PC-9 (cell line): ENCODE results near the gene LMO7. TPM values are rescaled to one million over a fixed set of nuclear protein-coding genes. Genes with fewer than 3 reads are reported as not detected.

Experiments
- BruUV-seq: library from RNA; stranded (reverse); fragments of 400-500 nt; replicated peaks from 2 replicates; lab custom pipeline; 2021; lab: Mats Ljungman, UMichigan
- CTCF ChIA-PET: fragments of 300-600 bp; sonication (Branson Sonifier 250); formaldehyde crosslinking; loops from one replicate; lab custom pipeline; 2022; ENCODE audit warnings: antibody characterized with exemption; lab: Charles Lee
- POLR2A ChIA-PET: fragments of 300-600 bp; sonication (Branson Sonifier 250); formaldehyde crosslinking; loops from one replicate; lab custom pipeline; 2022; ENCODE audit warnings: antibody characterized with exemption; ENCODE audit not compliant: unreplicated experiment; lab: Charles Lee
- DNase-seq, 2 experiments: peaks; one replicate each; pipeline versions ENCODE4 v3.0.0 to v3.0.0-alpha.2; 2015 to 2022; ENCODE audit warnings: mixed read lengths in 1 of 2
- H2AFZ ChIP-seq: fragments of 200-600 bp; sonication (generic); 2 replicates; pipeline ENCODE4 v1.8.1; 2017; ENCODE audit warnings: antibody characterized with exemption
- H3F3A ChIP-seq: fragments of 200-600 bp; sonication (generic); 2 replicates; pipeline ENCODE4 v1.8.1; 2017; ENCODE audit warnings: antibody characterized with exemption, mild to moderate bottlenecking, low read depth; ENCODE audit not compliant: insufficient read depth
- H3K27ac ChIP-seq: fragments of 200-600 bp; sonication (generic); 2 replicates; pipeline ENCODE4 v1.6.1; 2016; ENCODE audit warnings: mixed run types
- H3K27me3 ChIP-seq: fragments of 200-600 bp; sonication (generic); 2 replicates; pipeline ENCODE4 v1.6.1; 2016; ENCODE audit warnings: low read depth, mixed run types; ENCODE audit not compliant: insufficient read depth
- H3K36me3 ChIP-seq: fragments of 200-600 bp; sonication (generic); 2 replicates; pipeline ENCODE4 v1.6.1; 2016; ENCODE audit warnings: low read depth, mixed run types
- H3K4me1 ChIP-seq: fragments of 200-600 bp; sonication (generic); replicated peaks from 2 replicates; pipeline ENCODE4 v1.6.1; 2016; ENCODE audit warnings: mixed run types; ENCODE audit not compliant: insufficient read depth
- H3K4me2 ChIP-seq: fragments of 200-600 bp; sonication (generic); 2 replicates; pipeline ENCODE4 v1.6.1; 2017; ENCODE audit warnings: mixed run types
- H3K4me3 ChIP-seq: fragments of 200-600 bp; sonication (generic); 2 replicates; pipeline ENCODE4 v1.6.1; 2016; ENCODE audit warnings: mixed run types
- H3K79me2 ChIP-seq: fragments of 200-600 bp; sonication (generic); 2 replicates; pipeline ENCODE4 v1.6.1; 2017; ENCODE audit warnings: low read depth, mixed run types
- H3K9me2 ChIP-seq: fragments of 200-600 bp; sonication (generic); 2 replicates; pipeline ENCODE4 v1.8.1; 2017; ENCODE audit warnings: mild to moderate bottlenecking; ENCODE audit not compliant: insufficient read depth
- H3K9me3 ChIP-seq: fragments of 200-600 bp; sonication (generic); 2 replicates; pipeline ENCODE4 v1.8.1; 2016; ENCODE audit warnings: low read depth; ENCODE audit not compliant: insufficient read depth
- H4K20me1 ChIP-seq: fragments of 200-600 bp; sonication (generic); 2 replicates; pipeline ENCODE4 v1.8.1; 2017; ENCODE audit not compliant: insufficient read depth
- CTCF ChIP-seq: fragments of 200-600 bp; sonication (generic); conservative IDR thresholded peaks from 2 replicates; pipeline ENCODE4 v1.6.1; 2017; ENCODE audit warnings: mixed run types, antibody characterized with exemption, mild to moderate bottlenecking, moderate library complexity
- EZH2 ChIP-seq: fragments of 200-600 bp; sonication (generic); IDR thresholded peaks from 2 replicates; pipeline ENCODE4 v1.8.0; 2017; ENCODE audit warnings: antibody characterized with exemption, low read depth
- intact Hi-C: fragments of 100-400 bp; cut with micrococcal nuclease; formaldehyde crosslinking; loops from one replicate; pipeline ENCODE4 v1.10.0; 2022; ENCODE audit not compliant: unreplicated experiment
- total RNA-seq: library from RNA; stranded (reverse); gene quantifications from 2 replicates; pipeline ENCODE4 v1.2.3, GENCODE V29; 2021

LMO7 gene
- total RNA-seq, 1 experiment from 2014 or later, result 93.0 TPM

DNA sequence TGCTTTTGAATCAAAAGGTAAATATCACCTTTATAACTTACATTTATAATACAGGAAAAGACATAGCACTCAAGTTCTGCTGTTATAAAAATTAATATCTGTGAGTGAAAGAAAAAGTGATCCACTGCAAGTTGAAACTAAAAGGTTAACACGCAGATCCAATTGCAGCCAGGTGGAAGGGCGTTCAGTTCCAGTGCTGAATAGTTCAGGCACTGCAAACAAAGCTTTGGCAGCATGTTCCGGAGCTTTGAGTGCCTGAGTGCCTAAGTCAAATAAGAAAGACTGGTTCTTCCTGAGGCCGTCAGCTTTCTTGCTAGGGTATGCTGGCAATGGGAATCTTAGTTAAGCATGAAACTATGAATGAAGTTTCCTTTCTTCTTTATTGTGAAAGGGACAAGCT, 200.3 kb downstream of the LMO7 start:
- Histone ChIP-seq H3K4me3 (no peak overlapping the region), H3K79me2 (no peaks in the 10 kb centered on the region), H3K27me3 (no peaks in the 10 kb centered on the region), H3K9me2 (no peaks in the 10 kb centered on the region; the same call in 1 of the 2 replicates), H3F3A (no peaks in the 10 kb centered on the region), H2AFZ (no peak overlapping the region), H3K36me3 (0 out of 2 replicates have a peak, but pooled peaks cover 3% of the 10 kb centered on the region), H3K4me1 (no peaks in the 10 kb centered on the region), H4K20me1 (no peaks in the 10 kb centered on the region), H3K9me3 (no peaks in the 10 kb centered on the region), H3K4me2 (no peak overlapping the region), H3K27ac (no peak overlapping the region)
- TF ChIP-seq EZH2 (no peak), CTCF (no peak)
- no TSS peak for BruUV-seq
- CTCF ChIA-PET, result interaction anchor here (0.6 to 0.8 kb wide), 2 partner anchors 14 to 961 kb away, joined by 3 to 6 read pairs; no protein-coding TSS in a partner anchor
- POLR2A ChIA-PET, result interaction anchor here (0.6 kb wide), 1 partner anchor 35 kb away, joined by 7 read pairs; no protein-coding TSS in a partner anchor
- DNase-seq, result no peak
- intact Hi-C loops, result no loop called here

- H3K4me2 ChIP-seq, result no peak overlapping the region
These were observed 202.4 kb downstream of the LMO7 start for GRCh38 chr13:75838366-75839005.

GRCh38 chr13:75839406-75839805, 203.3 kb downstream of the LMO7 start:
- BruUV-seq, result no TSS peak
- Histone ChIP-seq H3K27ac (no peak overlapping the region), H4K20me1 (no peaks in the 10 kb centered on the region), H3K4me3 (no peak overlapping the region), H3F3A (no peaks in the 10 kb centered on the region), H3K9me2 (no peaks in the 10 kb centered on the region; the same call in 1 of the 2 replicates), H3K27me3 (no peaks in the 10 kb centered on the region), H3K9me3 (no peaks in the 10 kb centered on the region), H2AFZ (no peak overlapping the region), H3K79me2 (no peaks in the 10 kb centered on the region), H3K4me2 (no peak overlapping the region), H3K36me3 (peaks cover 16% of the 10 kb centered on the region; the same call in 1 of the 2 replicates), H3K4me1 (no peaks in the 10 kb centered on the region)
- POLR2A ChIA-PET, result no interaction called here
- intact Hi-C loops, result no loop called here
- no peak for DNase-seq
- CTCF ChIA-PET, result no interaction called here
- TF ChIP-seq CTCF (no peak), EZH2 (no peak)

More at GRCh38 chr13:75838366-75839005, 202.4 kb downstream of the LMO7 start:
- DNase-seq, result no peak
- H2AFZ ChIP-seq, result no peak overlapping the region
- H3K79me2 ChIP-seq, result no peaks in the 10 kb centered on the region
- no peaks in the 10 kb centered on the region; the same call in 1 of the 2 replicates for H3K9me2 ChIP-seq
- no peaks in the 10 kb centered on the region for H3K4me1 ChIP-seq
- no peaks in the 10 kb centered on the region for H3F3A ChIP-seq
- ChIA-PET POLR2A (no interaction called here), CTCF (no interaction called here)
- intact Hi-C loops, result no loop called here
- H3K27me3 ChIP-seq, result no peaks in the 10 kb centered on the region
- H3K36me3 ChIP-seq, result peaks cover 16% of the 10 kb centered on the region; the same call in 1 of the 2 replicates
- no peak overlapping the region for H3K27ac ChIP-seq
- no peaks in the 10 kb centered on the region for H3K9me3 ChIP-seq
- no TSS peak for BruUV-seq
- H3K4me3 ChIP-seq, result no peak overlapping the region
- TF ChIP-seq EZH2 (no peak), CTCF (no peak)
- H4K20me1 ChIP-seq, result no peaks in the 10 kb centered on the region
